HCT116 (cell line): ENCODE data around the gene CIT.

Source experiments
- ATF3 ChIP-seq: IDR thresholded peaks from 2 replicates; pipeline ENCODE4 v1.6.1; 2012
- CEBPB ChIP-seq: IDR thresholded peaks from 2 replicates; pipeline ENCODE4 v1.6.1; 2012; ENCODE audit warnings: low read depth
- CTCF ChIP-seq, 3 experiments: fragments of 200-600 bp in 1 of 3; sonication (generic) in 1 of 3; IDR thresholded peaks in 2 of 3; conservative IDR thresholded peaks in 1 of 3; 2 replicates each; pipeline ENCODE4 v1.5.1; 2012 to 2017; ENCODE audit warnings: low read depth in 2 of 3, low read length in 2 of 3, antibody characterized with exemption in 1 of 3, borderline replicate concordance in 1 of 3, control low read depth in 1 of 3, mild to moderate bottlenecking in 1 of 3, mixed read lengths in 1 of 3, mixed run types in 1 of 3, moderate library complexity in 1 of 3; ENCODE audit not compliant: insufficient read depth in 1 of 3
- ELF1 ChIP-seq: IDR thresholded peaks from 2 replicates; pipeline ENCODE4 v1.6.1; 2012; ENCODE audit warnings: low read depth, borderline replicate concordance
- EZH2 ChIP-seq: fragments of 200-600 bp; sonication (generic); IDR thresholded peaks from 2 replicates; pipeline ENCODE4 v1.6.1; 2017; ENCODE audit warnings: antibody characterized with exemption, mixed run types
- MAX ChIP-seq: IDR thresholded peaks from 2 replicates; pipeline ENCODE4 v1.6.1; 2012
- POLR2A ChIP-seq: IDR thresholded peaks from 2 replicates; pipeline ENCODE4 v1.7.0; 2011; ENCODE audit warnings: borderline replicate concordance; ENCODE audit not compliant: insufficient read depth, insufficient read length; ENCODE audit errors: extremely low read depth
- POLR2AphosphoS5 ChIP-seq: IDR thresholded peaks from 2 replicates; pipeline ENCODE4 v1.6.1; 2011; ENCODE audit warnings: mild to moderate bottlenecking, low read depth, low read length, moderate library complexity
- RAD21 ChIP-seq: IDR thresholded peaks from 2 replicates; pipeline ENCODE4 v1.6.1; 2012; ENCODE audit warnings: low read depth, mild to moderate bottlenecking
- REST ChIP-seq: IDR thresholded peaks from 2 replicates; pipeline ENCODE4 v1.6.1; 2012; ENCODE audit warnings: low read depth
- SP1 ChIP-seq: IDR thresholded peaks from 2 replicates; pipeline ENCODE4 v1.6.1; 2012; ENCODE audit warnings: low read depth
- YY1 ChIP-seq: IDR thresholded peaks from 2 replicates; pipeline ENCODE4 v1.6.1; 2011; ENCODE audit warnings: low read length, low read depth, moderate library complexity, mild to moderate bottlenecking; ENCODE audit not compliant: insufficient replicate concordance; ENCODE audit errors: extremely low read depth
- ZBTB33 ChIP-seq: IDR thresholded peaks from 2 replicates; pipeline ENCODE4 v1.6.1; 2011; ENCODE audit warnings: mild to moderate bottlenecking, low read length, moderate library complexity; ENCODE audit not compliant: insufficient replicate concordance; ENCODE audit errors: extremely low read depth

GRCh38 chr12:119758234-119758633, 118.9 kb downstream of the CIT start:
- TF ChIP-seq CTCF (IDR thresholded peaks at IDR 0.05 in 2 of 3, conservative IDR thresholded peaks at IDR 0.05 in 1 of 3; ENCODE audit: borderline replicate concordance in 1 of 3, insufficient read depth in 1 of 3, low read depth in 2 of 3, low read length in 2 of 3) (no peak), EZH2 (no peak), POLR2A (no peak), REST (no peak), YY1 (no peak), ELF1 (no peak), ZBTB33 (no peak), POLR2AphosphoS5 (no peak), CEBPB (no peak), ATF3 (no peak), SP1 (no peak), RAD21 (no peak), MAX (no peak)
